Fibroblast of lung (primary cell): ENCODE measurements around the gene RASA4B.
"Not testable (repeated sequence)": the region's sequence is repeated elsewhere in the genome, so short reads cannot be mapped to it uniquely, and the experiment has no call there.

Source experiments
- EZH2 ChIP-seq: IDR thresholded peaks from 2 replicates; pipeline ENCODE4 v1.5.1; 2012; ENCODE audit warnings: low read length, control low read depth, mild to moderate bottlenecking; ENCODE audit errors: missing control alignments
- TF ChIP-seq, protein P1 (sequence below), 2 donors: IDR thresholded peaks in 1 of 2; conservative IDR thresholded peaks in 1 of 2; 1 replicate in 1 of 2; 2 replicates in 1 of 2; pipeline ENCODE4 v1.5.1; 2011 to 2012; ENCODE audit warnings: low read length in 2 of 2, control low read depth in 1 of 2, inconsistent platforms in 1 of 2, low read depth in 1 of 2, mild to moderate bottlenecking in 1 of 2

DNA sequence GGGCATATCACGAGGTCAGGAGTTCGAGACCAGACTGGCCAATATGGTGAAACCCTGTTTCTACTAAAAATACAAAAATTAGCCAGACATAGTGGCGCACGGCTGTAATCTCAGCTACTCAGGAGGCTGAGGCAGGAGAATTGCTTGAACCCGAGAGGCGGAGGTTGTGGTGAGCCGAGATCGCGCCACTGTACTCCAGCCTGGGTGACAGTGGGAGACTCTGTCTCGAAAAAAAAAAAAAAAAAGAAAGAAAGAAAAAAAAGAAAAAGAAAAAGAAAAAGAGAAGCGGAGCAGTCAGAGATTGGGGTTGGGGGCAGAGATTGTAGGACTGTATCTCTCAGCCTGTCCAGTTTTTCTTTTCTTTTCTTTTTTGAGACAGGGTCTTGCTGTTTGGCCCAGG is 25.2 kb upstream of the RASA4B start:
- TF ChIP-seq, protein P1, sequence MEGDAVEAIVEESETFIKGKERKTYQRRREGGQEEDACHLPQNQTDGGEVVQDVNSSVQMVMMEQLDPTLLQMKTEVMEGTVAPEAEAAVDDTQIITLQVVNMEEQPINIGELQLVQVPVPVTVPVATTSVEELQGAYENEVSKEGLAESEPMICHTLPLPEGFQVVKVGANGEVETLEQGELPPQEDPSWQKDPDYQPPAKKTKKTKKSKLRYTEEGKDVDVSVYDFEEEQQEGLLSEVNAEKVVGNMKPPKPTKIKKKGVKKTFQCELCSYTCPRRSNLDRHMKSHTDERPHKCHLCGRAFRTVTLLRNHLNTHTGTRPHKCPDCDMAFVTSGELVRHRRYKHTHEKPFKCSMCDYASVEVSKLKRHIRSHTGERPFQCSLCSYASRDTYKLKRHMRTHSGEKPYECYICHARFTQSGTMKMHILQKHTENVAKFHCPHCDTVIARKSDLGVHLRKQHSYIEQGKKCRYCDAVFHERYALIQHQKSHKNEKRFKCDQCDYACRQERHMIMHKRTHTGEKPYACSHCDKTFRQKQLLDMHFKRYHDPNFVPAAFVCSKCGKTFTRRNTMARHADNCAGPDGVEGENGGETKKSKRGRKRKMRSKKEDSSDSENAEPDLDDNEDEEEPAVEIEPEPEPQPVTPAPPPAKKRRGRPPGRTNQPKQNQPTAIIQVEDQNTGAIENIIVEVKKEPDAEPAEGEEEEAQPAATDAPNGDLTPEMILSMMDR (conservative IDR thresholded peaks at IDR 0.05 in 1 of 2, IDR thresholded peaks at IDR 0.05 in 1 of 2; ENCODE audit: low read depth in 1 of 2, low read length in 2 of 2), result not testable (repeated sequence)
- not testable (repeated sequence) for TF ChIP-seq EZH2
